Measurements from ENCODE around the gene CNKSR2. TPM values are rescaled to one million over a fixed set of nuclear protein-coding genes. Genes with fewer than 3 reads are reported as not detected.

CNKSR2 gene
- total RNA-seq, 6 experiments from 2014 or later, result not detected

DNA sequence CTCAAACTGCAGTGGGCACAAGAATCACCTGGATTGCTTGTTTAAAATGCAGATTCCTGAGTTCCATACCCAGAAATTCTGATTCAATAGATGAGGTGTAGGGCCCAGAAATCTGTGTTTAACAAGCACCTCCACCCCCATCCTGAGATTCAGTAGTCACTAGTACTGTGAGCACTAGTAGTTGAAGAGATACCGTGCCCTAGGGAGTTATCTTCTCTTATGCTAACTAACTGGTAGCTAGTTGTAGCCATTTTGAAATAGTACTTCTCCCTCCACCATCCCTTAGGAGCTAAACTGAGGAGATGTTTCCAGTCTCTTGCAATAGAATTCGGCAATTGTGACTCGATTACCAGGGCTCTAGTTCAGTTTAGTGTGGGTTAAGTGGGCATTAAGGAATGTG, 265.6 kb downstream of the CNKSR2 start:
- Mint-ChIP-seq H3K9me3 (no peaks in the 10 kb centered on the region), H3K36me3 (ENCODE audit: low read depth) (no peaks in the 10 kb centered on the region), H3K27me3 (ENCODE audit: insufficient read depth) (no peaks in the 10 kb centered on the region), H3K4me1 (ENCODE audit: low read depth) (peaks cover 6% of the 10 kb centered on the region), H3K4me3 (no peak overlapping the region), H3K27ac (no peak overlapping the region)
- no peak for DNase-seq
- TF ChIP-seq CTCF (IDR thresholded peaks at IDR 0.05), result no peak

DNA sequence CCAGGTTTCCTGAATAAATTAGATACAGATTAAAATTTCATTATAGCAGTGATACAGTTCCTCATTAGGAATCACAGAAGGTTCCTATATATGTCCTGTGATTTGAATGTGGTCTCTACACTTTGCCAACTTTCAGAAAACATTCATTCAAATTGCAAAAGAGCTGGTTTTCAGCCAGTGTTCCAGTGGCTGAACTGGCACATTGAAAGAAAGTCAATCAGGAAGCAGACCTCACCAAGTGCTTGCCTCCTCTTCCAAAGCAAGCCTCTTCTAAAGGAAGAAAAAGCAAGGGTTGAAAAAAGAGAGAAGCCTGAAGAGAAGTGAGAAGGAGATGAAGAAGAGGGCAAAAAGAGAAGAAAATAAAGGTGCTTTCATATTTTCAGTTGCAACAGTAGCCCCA, 271.2 kb downstream of the CNKSR2 start:
- no peaks in the 10 kb centered on the region for H3K36me3 Mint-ChIP-seq (ENCODE audit: low read depth)
- no peak for DNase-seq
- no peaks in the 10 kb centered on the region for H3K27me3 Mint-ChIP-seq (ENCODE audit: insufficient read depth)

GRCh38 chrX:21645886-21646285, 271.7 kb downstream of the CNKSR2 start:
- no peaks in the 10 kb centered on the region for H3K9me3 Mint-ChIP-seq
- no peak overlapping the region for H3K4me3 Mint-ChIP-seq
- H3K27me3 Mint-ChIP-seq (ENCODE audit: insufficient read depth), result no peaks in the 10 kb centered on the region
- H3K36me3 Mint-ChIP-seq (ENCODE audit: low read depth), result no peaks in the 10 kb centered on the region
- no peak for DNase-seq
- no peak for TF ChIP-seq CTCF (IDR thresholded peaks at IDR 0.05)
- no peaks in the 10 kb centered on the region for H3K4me1 Mint-ChIP-seq (ENCODE audit: low read depth)
- H3K27ac Mint-ChIP-seq, result no peak overlapping the region

More for the DNA sequence above, 271.2 kb downstream of the CNKSR2 start:
- H3K4me1 Mint-ChIP-seq (ENCODE audit: low read depth), result no peaks in the 10 kb centered on the region
- no peaks in the 10 kb centered on the region for H3K9me3 Mint-ChIP-seq
- no peak overlapping the region for H3K4me3 Mint-ChIP-seq
- TF ChIP-seq CTCF (IDR thresholded peaks at IDR 0.05), result no peak
- H3K27ac Mint-ChIP-seq, result no peak overlapping the region

DNA sequence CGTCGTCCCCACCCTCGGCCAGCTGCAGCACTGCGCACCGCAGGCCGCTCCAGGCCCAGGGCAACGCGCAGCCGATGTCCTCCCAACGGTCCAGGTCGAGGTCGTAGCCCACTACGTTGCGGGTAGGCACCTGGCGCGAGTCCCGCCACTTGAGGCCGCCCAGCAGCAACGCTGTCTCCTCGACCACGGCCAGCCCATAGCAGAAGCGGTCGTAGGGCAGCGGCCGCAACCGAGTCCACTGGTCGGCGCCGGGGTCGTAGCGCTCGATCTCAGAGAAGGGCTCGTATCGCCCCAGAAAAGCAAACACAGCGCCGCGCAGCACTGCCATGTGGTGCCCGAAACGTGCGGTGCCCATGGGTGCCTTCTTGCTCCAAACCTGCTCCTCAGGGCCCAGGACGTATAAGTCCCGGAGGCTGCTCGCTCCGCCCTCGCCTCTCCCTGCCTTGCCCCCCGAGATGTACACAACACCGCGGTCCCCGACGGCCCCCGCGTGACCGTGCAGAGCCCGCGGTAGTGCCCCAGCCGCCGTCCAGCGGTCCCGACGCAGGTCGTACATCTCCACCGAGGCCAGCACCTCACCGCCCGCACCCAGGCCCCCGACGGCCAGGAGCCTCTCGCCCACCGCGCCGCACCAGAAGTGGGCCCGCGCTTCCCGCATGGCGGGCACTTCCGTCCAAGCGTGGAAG, 281.8 kb downstream of the CNKSR2 start:
- DNase-seq, result no peak
- no peak overlapping the region for H3K27ac Mint-ChIP-seq
- TF ChIP-seq CTCF (IDR thresholded peaks at IDR 0.05), result no peak
- no peaks in the 10 kb centered on the region for H3K4me1 Mint-ChIP-seq (ENCODE audit: low read depth)
- H3K36me3 Mint-ChIP-seq (ENCODE audit: low read depth), result no peaks in the 10 kb centered on the region
- peaks cover 5% of the 10 kb centered on the region; the same call in 1 of the 2 replicates for H3K9me3 Mint-ChIP-seq
- H3K4me3 Mint-ChIP-seq, result no peak overlapping the region
- H3K27me3 Mint-ChIP-seq (ENCODE audit: insufficient read depth), result peaks cover 1% of the 10 kb centered on the region; the same call in 1 of the 2 replicates

DNA sequence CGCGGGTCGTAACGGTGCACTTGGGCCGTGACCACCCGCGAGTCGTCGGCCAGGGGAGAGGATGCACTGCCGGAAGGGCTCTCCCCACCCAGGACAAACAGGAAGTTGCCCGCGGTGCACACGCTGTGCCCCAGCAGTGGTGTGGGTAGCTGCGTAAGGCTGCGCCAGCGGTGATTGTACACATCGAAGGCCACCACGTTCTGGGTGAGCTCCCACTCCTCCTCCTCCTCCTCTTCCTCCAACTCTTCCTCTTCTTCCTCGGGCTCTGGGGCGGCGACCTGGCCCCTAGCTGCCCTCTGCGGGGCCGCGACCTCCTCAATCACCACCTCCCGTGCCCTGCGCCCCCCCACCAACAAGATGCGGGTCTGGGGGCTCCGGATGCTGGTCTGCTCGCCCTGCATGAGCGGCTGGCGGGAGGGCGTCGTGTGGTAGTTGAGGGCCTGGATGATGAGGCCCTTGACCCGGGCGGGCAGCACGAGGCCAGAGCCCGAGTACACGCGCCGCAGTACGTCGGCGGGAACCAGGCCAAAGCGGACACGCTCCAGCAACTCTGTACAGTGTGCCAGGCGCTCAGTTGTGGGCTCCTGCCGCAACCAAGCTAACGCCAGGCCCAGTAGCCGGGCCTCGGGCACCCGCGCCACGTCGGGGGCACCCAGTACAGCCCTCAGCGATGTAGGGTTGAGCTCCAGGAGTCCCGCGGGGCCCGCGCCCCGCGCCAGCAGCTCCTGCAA, 282.5 kb downstream of the CNKSR2 start:
- Mint-ChIP-seq H3K9me3 (peaks cover 5% of the 10 kb centered on the region; the same call in 1 of the 2 replicates), H3K4me3 (no peak overlapping the region), H3K27ac (no peak overlapping the region), H3K36me3 (ENCODE audit: low read depth) (no peaks in the 10 kb centered on the region), H3K4me1 (ENCODE audit: low read depth) (no peaks in the 10 kb centered on the region), H3K27me3 (ENCODE audit: insufficient read depth) (no peaks in the 10 kb centered on the region)
- no peak for TF ChIP-seq CTCF (IDR thresholded peaks at IDR 0.05)
- no peak for DNase-seq
